ENCODE data around the gene TWIST1.

GRCh38 chr7:19113855-19114550, 3.4 kb downstream of the TWIST1 start:
- no peak for TF ChIP-seq MAX (IDR thresholded peaks at IDR 0.05; ENCODE audit: low read depth, low read length)
- TF ChIP-seq POLR2A (IDR thresholded peaks at IDR 0.05; ENCODE audit: extremely low read depth, insufficient read length) = no peak
- TF ChIP-seq, protein P1, sequence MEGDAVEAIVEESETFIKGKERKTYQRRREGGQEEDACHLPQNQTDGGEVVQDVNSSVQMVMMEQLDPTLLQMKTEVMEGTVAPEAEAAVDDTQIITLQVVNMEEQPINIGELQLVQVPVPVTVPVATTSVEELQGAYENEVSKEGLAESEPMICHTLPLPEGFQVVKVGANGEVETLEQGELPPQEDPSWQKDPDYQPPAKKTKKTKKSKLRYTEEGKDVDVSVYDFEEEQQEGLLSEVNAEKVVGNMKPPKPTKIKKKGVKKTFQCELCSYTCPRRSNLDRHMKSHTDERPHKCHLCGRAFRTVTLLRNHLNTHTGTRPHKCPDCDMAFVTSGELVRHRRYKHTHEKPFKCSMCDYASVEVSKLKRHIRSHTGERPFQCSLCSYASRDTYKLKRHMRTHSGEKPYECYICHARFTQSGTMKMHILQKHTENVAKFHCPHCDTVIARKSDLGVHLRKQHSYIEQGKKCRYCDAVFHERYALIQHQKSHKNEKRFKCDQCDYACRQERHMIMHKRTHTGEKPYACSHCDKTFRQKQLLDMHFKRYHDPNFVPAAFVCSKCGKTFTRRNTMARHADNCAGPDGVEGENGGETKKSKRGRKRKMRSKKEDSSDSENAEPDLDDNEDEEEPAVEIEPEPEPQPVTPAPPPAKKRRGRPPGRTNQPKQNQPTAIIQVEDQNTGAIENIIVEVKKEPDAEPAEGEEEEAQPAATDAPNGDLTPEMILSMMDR (IDR thresholded peaks at IDR 0.05; ENCODE audit: low read depth, low read length) = no peak
- TF ChIP-seq MYC (IDR thresholded peaks at IDR 0.05; ENCODE audit: low read depth, low read length) = no peak
